Measurements from ENCODE around the gene VSX1. TPM values are rescaled to one million over a fixed set of nuclear protein-coding genes. Genes with fewer than 3 reads are reported as not detected.

VSX1 gene
- total and polyA plus RNA-seq, 2 of the 4 experiments (the other 2 are of a cell fraction): not detected

GRCh38 chr20:25033265-25033923 lies 48.5 kb downstream of the VSX1 start:
- no peaks in the 10 kb centered on the region for H4K20me1 ChIP-seq (ENCODE audit: insufficient read depth, low read length)
- peaks cover 2% of the 10 kb centered on the region; the same call in 1 of the 2 replicates for H3K27me3 ChIP-seq (ENCODE audit: control insufficient read depth, insufficient read depth, low read length)
- BruUV-seq (replicated peaks): no TSS peak
- no peak for ATAC-seq (ENCODE audit: low read depth)
- intact Hi-C loops (cut with micrococcal nuclease): no loop called here
- no peak overlapping the region for H2BK5ac ChIP-seq (ENCODE audit: low read depth, low read length, poor library complexity, severe bottlenecking)
- no peak overlapping the region for H2BK20ac ChIP-seq (ENCODE audit: low read depth, low read length)
- H3K14ac ChIP-seq (replicated peaks; ENCODE audit: low read depth, low read length): no peak overlapping the region
- no peak overlapping the region for H3K4me3 ChIP-seq (ENCODE audit: insufficient read depth, low read depth, low read length)
- no peak overlapping the region for H3K27ac ChIP-seq (ENCODE audit: insufficient read depth, low read length)
- no peak overlapping the region for H3K9ac ChIP-seq (ENCODE audit: low read depth, low read length)
- H3K9me3 ChIP-seq (ENCODE audit: control insufficient read depth, insufficient read depth, low read length): no peaks in the 10 kb centered on the region
- no peak overlapping the region for H3K56ac ChIP-seq (ENCODE audit: extremely low read depth, insufficient read depth, low read length)
- H3K4me1 ChIP-seq (ENCODE audit: control insufficient read depth, insufficient read depth, low read length): no peaks in the 10 kb centered on the region; the same call in 1 of the 2 replicates
- in situ Hi-C loops (cut with MboI; ENCODE audit: low sequenced_read_pairs): no loop called here
- no peak overlapping the region for H2AK9ac ChIP-seq (replicated peaks; ENCODE audit: low read depth, low read length, poor library complexity)
- H3K36me3 ChIP-seq (ENCODE audit: control insufficient read depth, insufficient read depth, low read length): no peaks in the 10 kb centered on the region
- H2AK5ac ChIP-seq (ENCODE audit: low read depth, low read length): no peak overlapping the region
- no peak for DNase-seq
- H3K9me1 ChIP-seq (ENCODE audit: insufficient read depth, low read length): 0 out of 2 replicates have a peak, but pooled peaks cover 3% of the 10 kb centered on the region
- no peak overlapping the region for H4K5ac ChIP-seq (ENCODE audit: low read depth, low read length)
- no peak overlapping the region for H3K23ac ChIP-seq (ENCODE audit: low read depth, low read length)
- dilution Hi-C loops (cut with HindIII; ENCODE audit: low sequenced_read_pairs, unreplicated experiment): no loop called here
- no peak overlapping the region for H2BK120ac ChIP-seq (ENCODE audit: low read depth, low read length)
- ChIA-PET POLR2A (ENCODE audit: unreplicated experiment) (no interaction called here), CTCF (no interaction called here)
- no peak overlapping the region for H2AFZ ChIP-seq (replicated peaks; ENCODE audit: low read length, poor library complexity)
- no peak overlapping the region for H2BK15ac ChIP-seq (ENCODE audit: low read depth, low read length)
- no peak overlapping the region for H4K8ac ChIP-seq (ENCODE audit: low read depth in 2 of 2, low read length in 2 of 2)
- H4K91ac ChIP-seq (ENCODE audit: insufficient read depth, low read depth, low read length): no peak overlapping the region
- H3K4me2 ChIP-seq (ENCODE audit: low read depth, low read length): no peak overlapping the region
- no peak for TF ChIP-seq RCOR1 (IDR thresholded peaks at IDR 0.05; ENCODE audit: insufficient replicate concordance, low read length)
- TF ChIP-seq MAFK (IDR thresholded peaks at IDR 0.05; ENCODE audit: low read depth, low read length): no peak
- no peak for TF ChIP-seq USF2 (IDR thresholded peaks at IDR 0.05; ENCODE audit: low read depth, low read length)
- TF ChIP-seq MXI1 (IDR thresholded peaks at IDR 0.05; ENCODE audit: borderline replicate concordance, low read depth, low read length): no peak
- no peak for TF ChIP-seq NFE2L2 (IDR thresholded peaks at IDR 0.05; ENCODE audit: low read depth, low read length)
- TF ChIP-seq CHD1 (IDR thresholded peaks at IDR 0.05; ENCODE audit: low read depth, low read length): no peak
- TF ChIP-seq SMC3 (IDR thresholded peaks at IDR 0.05; ENCODE audit: low read depth, low read length): no peak
- TF ChIP-seq RFX5 (IDR thresholded peaks at IDR 0.05; ENCODE audit: low read depth, low read length): no peak
- H3K79me1 ChIP-seq (ENCODE audit: low read depth in 1 of 2, low read length in 2 of 2): no peaks in the 10 kb centered on the region
- H3K4ac ChIP-seq (ENCODE audit: low read depth, low read length): no peak overlapping the region
- WGBS, 2 experiments (ENCODE audit: extremely low coverage in 2 of 2, insufficient read length in 1 of 2): 89% methylated on average over 2 of the region's 6 CpGs; no CpG with 5 or more reads in 1 of the 2 experiments
- no peak overlapping the region for H3K18ac ChIP-seq (ENCODE audit: low read depth, low read length)

Measured in IMR-90 (cell line).